ENCODE measurements around the gene ARRDC2. TPM values are rescaled to one million over a fixed set of nuclear protein-coding genes. Genes with fewer than 3 reads are reported as not detected.

The ARRDC2 gene
- total and polyA plus RNA-seq, 9 of the 15 experiments (the other 6 are each of a cell fraction or from before 2014, with no cell fraction given): 1.9 to 27.4 (median 15.2) TPM

GRCh38 chr19:18000915-18001776 is 6.8 kb upstream of the ARRDC2 start (continued):
- no peak for TF ChIP-seq ZBTB40 (IDR thresholded peaks at IDR 0.05)
- no peak for TF ChIP-seq ZBTB40 (CRISPR knock-in tag; IDR thresholded peaks at IDR 0.05)
- no peak for TF ChIP-seq SRF (CRISPR knock-in tag; IDR thresholded peaks at IDR 0.05)
- peak; percentile 73 for TF ChIP-seq ATF7 (IDR thresholded peaks at IDR 0.05)
- TF ChIP-seq ZNF146 (CRISPR knock-in tag; IDR thresholded peaks at IDR 0.05; ENCODE audit: unreplicated experiment): no peak
- TF ChIP-seq ZNF778 (CRISPR knock-in tag; IDR thresholded peaks at IDR 0.05): no peak
- TF ChIP-seq ZNF583 (CRISPR knock-in tag; IDR thresholded peaks at IDR 0.05): no peak
- no peak for TF ChIP-seq ZNF253 (CRISPR knock-in tag; conservative IDR thresholded peaks at IDR 0.05)
- no peak for TF ChIP-seq TSHZ1 (CRISPR knock-in tag; IDR thresholded peaks at IDR 0.05)
- TF ChIP-seq FOXJ3 (CRISPR knock-in tag; IDR thresholded peaks at IDR 0.05): no peak
- TF ChIP-seq NONO (IDR thresholded peaks at IDR 0.05; ENCODE audit: low read depth in 2 of 2, low read length in 1 of 2): peak in 1 of 2 experiments; percentile 79
- peak; percentile 38; the same call in 1 of the 2 replicates for TF ChIP-seq MBD2 (IDR thresholded peaks at IDR 0.05; ENCODE audit: borderline replicate concordance, low read depth)
- TF ChIP-seq IRF9 (tag; IDR thresholded peaks at IDR 0.05): no peak
- no peak for TF ChIP-seq MTF1 (CRISPR knock-in tag; IDR thresholded peaks at IDR 0.05; ENCODE audit: borderline replicate concordance)
